Caki2 (cell line): ENCODE data around the gene F2R. TPM values are rescaled to one million over a fixed set of nuclear protein-coding genes. Genes with fewer than 3 reads are reported as not detected.
"Not testable (repeated sequence)": the region's sequence is repeated elsewhere in the genome, so short reads cannot be mapped to it uniquely, and the experiment has no call there.

Source experiments
- DNase-seq: peaks from one replicate; pipeline ENCODE4 v3.0.0-alpha.2; 2015; ENCODE audit warnings: low read depth
- in situ Hi-C: cut with HindIII; loops from 2 replicates; pipeline ENCODE4 v1.10.0; 2016; ENCODE audit warnings: low sequenced_read_pairs, low pct_unique_long_range_greater_than_20kb, mixed read lengths
- total RNA-seq: library from RNA; depleted of rRNA; stranded (reverse); fragments of >200 nt; shearing (Covaris generic); gene quantifications from 2 replicates; pipeline ENCODE4 v1.2.3, GENCODE V29; 2014; ENCODE audit warnings: low replicate concordance; rRNA removed

Gene F2R
- total RNA-seq, result 9.1 and 12.0 TPM in 2 replicates

DNA sequence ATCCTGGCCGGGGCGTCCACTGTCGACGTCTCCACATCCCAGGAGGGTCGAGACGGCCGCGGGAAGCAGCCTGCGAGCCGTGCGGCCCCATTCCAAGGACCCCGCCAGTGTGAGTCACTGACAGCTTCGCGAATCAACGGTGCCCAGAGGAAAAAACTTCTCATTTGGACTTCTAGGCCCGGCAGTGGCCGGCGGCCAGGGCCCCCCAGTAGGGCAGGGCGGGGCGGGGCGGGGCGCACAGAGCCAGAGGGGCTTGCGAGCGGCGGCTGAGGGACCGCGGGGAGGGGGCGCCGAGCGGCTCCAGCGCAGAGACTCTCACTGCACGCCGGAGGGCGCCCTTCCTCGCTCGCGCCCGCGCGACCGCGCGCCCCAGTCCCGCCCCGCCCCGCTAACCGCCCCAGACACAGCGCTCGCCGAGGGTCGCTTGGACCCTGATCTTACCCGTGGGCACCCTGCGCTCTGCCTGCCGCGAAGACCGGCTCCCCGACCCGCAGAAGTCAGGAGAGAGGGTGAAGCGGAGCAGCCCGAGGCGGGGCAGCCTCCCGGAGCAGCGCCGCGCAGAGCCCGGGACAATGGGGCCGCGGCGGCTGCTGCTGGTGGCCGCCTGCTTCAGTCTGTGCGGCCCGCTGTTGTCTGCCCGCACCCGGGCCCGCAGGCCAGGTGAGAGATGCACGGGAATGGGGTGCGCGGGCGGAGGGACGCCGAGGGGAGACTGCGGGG, at the start of gene F2R:
Gene F2R (plus strand): TSS at position 391 of the 720 bp plus-strand sequence. CDS start 182 bp downstream, at position 573.
- DNase-seq, result peak; percentile 41
- in situ Hi-C loops, result no loop called here

DNA sequence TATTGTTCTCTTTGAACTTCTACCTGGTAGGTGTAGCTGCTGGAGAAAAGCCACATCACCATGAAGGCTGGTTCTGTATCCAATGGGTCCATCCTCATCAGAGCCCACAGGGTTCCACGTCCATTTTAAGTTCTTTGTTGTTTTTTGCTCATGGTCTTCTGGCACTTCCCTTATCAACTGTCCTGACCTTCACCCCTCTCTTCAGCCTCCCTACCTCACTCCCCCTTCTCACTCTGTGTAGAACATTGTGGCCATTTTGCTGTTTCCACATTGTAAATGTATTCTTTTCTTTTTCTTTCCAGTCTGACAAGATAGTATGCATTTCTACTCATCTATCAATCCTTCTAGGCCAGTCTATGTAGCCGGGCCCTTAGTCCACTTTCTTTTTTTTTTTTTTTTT, 48.4 kb upstream of the F2R start:
- no peak for DNase-seq
- in situ Hi-C loops, result no loop called here

DNA sequence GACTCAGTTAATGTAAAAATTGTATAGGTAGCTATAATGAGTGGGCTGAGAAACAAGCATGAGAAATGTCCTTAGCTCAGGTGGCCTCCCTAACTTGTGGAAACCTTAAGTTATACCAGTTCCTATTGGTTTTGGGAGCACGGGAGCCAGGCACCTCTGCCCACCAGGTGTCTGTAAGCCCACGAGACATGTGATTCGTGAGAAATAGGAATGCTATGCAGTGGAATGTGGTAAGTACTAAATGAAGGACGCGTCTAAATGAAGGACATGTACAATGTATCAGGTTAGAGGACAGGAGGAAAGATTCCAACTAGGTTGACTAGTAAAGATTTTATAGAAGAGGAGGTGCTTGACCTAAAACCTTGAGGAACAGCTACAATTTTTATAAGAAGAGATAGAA, 46.7 kb upstream of the F2R start:
- in situ Hi-C loops, result no loop called here
- no peak for DNase-seq

DNA sequence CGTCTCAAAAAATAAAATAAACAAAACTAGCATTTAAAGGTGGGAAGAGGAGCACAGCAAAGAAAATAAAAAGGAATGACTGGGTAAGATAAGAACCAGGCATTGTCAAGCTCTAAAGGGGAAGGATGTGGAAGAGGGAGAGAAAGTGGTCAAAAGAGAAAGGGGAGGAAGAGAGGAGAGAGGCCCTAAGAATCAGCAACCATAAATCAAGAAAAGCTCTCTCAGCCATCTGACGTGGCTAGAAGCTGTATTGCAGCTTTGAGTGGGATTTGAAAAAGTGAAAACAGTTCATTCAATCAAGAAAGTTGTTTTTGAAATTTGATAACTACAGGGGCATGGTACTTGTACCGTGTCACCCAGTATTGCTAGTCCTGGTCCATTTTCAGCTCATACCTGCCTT, 45.4 kb upstream of the F2R start:
- no peak for DNase-seq
- in situ Hi-C loops, result no loop called here

DNA sequence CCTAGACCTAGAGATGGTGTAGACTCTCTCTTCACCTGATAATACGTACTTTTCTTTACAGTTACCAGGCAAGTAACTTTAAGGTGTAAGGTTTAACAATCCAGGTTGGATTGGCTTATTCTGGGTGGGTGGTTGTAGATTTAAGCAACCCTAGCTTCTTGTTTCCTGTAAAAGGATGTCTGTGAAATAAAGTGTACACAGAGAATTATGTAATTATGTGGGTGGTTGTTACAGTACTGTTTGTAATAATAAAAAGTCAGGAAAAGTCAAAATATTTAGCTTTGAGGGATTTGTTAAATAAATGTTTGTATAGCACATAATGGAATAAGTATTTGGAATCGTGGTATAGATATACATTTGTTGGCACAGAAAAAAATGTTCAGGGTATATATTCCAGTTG, 43.7 kb upstream of the F2R start:
- in situ Hi-C loops, result no loop called here
- DNase-seq, result no peak

DNA sequence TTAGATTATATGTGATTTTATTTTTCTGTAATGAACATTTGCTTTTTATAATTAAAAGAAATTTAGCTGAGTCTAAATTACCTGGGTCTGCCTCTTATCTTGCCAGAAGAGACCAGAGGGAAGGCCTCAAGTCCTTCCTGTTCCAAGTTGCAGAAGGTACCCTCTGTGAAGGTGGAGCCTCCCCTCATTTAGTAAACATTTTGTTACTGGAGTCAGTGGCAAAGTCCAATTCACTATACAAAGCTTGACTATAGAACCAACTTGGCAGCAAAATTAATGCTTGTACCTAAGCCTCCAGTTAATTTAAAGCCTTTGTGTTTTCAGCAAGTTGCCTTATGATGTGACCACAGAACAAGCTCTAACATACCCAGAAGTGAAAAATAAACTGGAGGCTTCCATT, 42.8 kb upstream of the F2R start:
- DNase-seq, result no peak
- in situ Hi-C loops, result no loop called here

DNA sequence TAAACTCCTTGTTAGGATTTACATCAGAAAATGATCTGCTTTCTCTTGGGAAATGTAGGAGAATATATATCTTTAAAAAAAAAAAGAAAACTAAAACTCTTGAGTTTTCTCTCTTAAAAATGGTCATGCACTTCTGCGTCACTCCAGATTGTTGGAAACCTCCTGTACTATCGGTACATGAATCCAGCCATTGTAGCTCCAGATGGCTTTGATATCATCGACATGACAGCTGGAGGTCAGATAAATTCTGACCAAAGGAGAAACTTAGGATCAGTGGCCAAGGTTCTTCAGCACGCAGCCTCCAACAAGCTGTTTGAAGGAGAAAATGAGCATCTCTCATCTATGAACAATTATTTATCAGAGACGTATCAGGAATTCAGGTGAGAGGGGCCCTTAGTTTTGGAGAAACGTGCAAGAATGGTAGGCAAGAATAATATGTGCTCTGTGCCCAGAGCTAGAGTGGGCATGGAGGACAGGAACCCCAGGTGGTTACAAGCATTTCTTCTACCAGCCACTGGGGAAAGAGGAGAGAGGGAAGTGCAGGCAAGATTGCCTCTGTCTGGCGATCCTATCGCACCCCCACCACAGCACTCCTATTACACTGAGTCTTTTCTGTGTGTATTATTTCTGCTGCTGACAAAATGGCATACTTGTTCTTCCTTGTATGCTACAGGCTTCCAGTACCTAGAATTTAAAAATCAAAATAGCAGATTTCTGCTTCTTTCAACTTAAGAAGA, 41.4 kb upstream of the F2R start:
- in situ Hi-C loops, result no loop called here
- DNase-seq, result no peak

DNA sequence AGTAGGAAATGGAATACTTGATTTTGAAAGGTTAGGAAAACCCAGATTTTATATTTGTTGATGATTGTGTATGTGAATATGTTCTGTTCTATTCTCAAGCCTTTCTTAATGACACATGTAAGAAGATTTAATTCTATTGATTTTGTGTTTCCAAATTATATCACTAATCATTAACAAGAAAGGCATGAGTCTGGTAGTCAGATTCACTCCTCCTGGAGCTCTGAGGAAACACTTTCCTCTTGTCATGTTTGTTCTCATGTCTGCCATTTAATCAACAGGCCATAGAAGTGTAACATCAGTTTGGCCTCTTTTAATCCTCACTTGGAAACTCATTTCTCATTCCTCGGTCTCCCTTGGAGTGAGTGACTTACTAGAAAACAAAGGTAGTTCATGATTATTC, 40.6 kb upstream of the F2R start:
- DNase-seq, result no peak
- in situ Hi-C loops, result no loop called here

DNA sequence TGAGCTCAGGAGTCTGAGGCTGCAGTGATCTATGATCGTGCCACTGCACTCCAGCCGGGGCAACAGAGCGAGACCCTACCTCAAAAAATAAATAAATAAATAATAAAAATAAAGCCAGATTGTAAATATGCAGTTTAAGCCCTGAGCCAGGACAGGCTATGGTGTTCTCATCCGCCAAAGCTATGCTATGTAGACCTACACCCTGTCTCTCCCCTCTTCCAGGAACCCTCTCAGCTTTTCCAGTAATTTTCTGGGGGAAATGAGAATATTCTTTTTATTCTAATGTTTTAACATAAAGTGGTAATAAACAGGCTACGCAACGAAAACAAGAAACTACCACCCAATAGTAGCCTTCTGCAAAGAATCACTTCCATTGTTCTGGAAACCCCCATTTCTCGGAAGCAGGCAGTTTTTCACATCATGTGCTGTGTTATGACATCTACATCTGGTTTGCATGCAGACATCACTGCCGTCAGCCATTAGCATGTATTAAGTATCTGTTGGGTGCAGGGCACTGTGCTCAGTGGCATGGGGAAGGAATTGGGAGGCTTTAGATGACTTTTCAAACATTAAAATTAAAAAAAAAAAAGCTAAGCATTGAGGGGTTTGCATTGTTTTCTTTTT, 38.0 kb upstream of the F2R start:
- in situ Hi-C loops, result no loop called here
- no peak for DNase-seq

DNA sequence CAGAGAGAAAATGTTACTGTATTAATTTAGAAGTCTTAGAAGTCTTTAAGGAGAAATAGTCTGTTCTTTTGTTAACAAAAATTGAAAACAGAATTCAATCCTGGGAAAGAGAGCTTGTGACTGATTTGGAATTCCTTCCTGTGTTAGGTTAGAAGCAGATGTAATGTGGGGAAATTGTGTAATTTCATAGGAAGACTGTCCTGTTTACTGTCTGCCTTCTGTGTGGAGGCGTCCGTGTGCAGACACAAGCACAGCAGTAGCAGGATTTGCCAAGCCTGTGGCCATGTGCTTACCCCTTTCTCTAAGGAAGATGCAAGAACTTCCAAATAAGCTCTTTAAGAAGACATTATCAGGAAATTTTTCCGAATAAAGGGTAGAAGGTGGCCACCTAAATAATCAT, 36.7 kb upstream of the F2R start:
- no peak for DNase-seq
- in situ Hi-C loops, result no loop called here

DNA sequence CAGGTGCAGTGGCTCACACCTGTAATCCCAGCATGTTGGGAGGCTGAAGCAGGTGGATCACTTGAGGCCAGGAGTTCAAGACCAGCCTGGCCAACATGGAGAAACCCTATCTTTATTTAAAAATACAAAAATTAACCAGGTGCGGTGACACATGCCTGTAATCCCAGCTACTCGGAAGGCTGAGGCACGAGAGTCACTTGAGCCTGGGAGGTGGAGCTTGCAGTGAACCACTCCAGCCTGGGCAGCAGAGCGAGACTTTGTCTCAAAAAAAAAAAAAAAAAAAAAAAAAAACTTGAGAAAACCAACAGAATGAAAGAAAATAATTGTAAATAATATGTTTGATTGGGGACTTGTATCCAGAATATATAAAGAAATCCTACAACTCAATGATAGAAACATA, 35.1 kb upstream of the F2R start:
- DNase-seq, in situ Hi-C loops: not testable (repeated sequence)

DNA sequence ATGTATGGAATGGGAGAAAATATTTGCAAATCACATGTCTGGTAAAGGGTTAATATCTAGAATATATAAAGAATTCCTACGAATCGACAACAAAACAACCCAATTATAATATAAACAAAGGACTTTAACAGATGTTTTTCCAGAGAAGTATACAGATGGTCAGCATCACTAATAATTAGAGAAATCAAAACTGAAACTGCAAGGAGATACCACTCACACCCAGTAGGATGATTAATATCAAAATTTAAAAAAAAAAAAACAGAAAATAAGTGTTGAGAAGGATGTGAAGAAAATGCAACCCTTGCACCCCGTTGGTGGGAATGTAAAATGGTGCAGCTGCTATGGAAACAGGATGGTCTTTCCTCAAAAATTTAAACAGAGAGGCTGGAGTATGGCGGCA, 34.6 kb upstream of the F2R start:
- in situ Hi-C loops, result no loop called here
- no peak for DNase-seq

DNA sequence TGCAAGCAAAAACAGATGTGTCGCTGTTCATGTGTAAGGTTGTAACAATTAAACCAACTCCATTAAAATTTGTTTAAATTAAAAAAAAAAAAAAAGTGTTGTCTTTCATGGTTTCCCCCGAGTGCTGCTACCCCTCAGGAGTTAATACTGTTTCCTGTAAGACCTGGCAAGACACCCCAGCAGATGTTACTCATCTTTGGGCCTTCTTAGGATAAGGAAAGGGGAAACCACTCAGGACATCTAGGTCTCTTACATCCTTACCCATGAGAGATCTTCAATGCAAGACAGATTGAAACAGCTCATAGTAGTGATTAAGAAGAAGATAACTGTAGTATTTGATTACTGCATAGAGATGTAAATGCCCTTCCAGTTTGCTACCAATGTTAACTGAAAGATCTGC, 33.5 kb upstream of the F2R start:
- DNase-seq, result no peak
- in situ Hi-C loops, result no loop called here

DNA sequence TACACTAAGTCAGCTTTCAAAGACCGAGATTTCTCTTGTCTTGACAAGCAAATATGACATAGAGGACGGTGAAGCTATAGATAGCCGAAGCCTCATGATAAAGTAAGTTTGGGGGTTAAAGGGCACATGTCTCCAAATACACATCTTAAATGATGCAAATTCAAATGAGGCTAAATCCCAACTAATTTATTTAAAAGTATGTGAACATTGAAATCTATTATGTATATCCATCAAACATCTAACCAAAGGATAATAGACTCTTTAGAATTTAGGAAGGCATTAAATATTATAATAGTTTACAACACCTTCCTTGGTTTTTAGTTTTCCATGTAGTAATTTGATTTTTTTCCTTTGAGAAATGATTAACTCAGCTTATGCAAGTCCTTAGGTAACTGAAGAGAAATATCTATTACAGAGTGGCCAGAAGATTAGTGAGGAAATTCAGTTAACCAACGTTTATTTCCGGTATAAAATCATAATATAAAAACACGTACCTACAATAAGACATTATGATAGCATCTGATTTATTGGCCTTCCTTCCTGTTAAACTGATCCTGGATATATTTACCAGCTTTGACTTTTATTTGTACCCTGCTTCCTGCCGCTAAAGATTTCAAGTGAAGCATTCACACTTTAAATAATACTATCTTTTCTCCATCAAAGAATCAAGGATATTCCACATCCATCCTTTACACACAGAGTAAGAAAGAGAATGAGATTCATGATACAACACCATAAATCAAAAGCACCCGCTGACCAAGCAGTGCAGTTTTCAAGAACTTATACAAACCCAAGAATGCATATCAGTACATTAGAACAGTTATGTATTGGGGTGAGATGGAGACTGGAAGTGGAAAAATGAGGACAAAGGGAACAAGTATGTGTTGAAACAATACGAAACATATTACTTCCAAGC, 31.9 kb upstream of the F2R start:
- in situ Hi-C loops, result no loop called here
- DNase-seq, result no peak

DNA sequence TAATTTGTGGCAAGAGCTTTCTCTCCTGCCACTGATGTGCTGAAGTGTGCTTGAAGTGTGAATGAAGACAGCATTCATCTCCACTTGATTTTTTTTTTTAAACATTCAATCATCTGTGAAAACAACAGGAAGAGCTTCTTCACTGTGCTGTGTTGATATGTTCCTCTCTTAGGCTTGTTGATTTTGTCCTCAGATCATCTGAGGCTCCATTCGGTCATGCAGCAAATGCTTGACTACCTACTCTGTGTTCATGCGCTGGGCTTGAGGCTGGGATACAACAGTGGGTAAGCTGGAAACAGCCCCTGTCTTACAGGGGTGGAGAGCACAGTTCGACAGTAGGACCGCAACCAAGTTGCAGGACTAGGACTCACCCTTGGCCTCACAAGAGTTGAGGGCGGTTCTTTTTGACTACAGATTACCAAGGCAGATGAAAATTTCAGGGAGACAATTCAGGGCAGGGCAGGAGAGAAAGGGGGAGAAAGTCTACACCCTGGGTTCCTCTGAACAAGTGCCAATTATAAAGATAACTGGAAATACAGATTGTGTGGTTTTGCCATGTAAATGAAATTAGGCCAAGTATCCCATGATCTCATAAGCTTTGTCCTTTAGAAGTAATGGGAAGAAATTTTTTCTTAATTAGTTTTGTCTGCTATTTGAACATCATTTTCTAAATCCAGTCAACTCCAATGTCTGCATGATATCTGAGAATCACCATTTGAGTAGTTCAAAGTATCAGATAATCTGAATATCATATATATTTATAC, 31.0 kb upstream of the F2R start:
- in situ Hi-C loops, result no loop called here
- no peak for DNase-seq

DNA sequence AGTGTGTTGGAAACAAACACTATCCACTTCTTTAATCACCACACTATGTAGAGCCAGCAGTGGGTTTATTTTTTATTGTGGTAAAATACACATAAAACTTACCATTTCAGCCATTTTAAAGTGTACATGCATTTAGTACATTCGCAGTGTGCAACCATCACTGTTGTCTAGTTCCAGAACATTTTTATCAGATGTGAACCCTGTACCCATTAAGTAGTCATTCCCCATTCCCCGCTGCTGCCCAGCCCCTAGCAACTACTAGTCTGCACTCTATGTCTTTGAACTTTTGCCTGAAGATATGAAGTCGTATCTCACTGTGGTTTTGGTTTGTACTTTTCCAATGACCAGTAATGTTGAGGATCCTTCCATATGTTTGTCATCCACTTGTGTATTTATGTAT, 30.2 kb upstream of the F2R start:
- DNase-seq, result no peak
- in situ Hi-C loops, result no loop called here

DNA sequence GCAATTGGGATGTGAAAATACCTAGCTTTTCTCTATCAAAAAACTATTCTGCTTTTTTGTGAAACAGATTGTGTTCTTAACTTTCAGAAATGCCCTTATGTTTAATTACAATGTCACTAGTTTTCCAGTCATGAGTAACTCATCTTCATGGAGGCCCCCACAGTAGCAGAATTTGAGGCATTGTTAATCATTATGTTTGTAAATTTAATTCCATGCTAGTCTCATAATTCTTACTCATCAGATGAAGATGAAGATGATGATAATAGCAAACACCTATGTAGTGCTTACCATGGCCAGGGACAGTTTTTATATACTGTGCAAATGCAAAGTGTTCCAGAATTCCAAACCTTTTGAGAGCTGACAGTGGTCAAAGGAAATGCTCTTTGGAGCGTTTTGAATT, 27.7 kb upstream of the F2R start:
- DNase-seq, result no peak
- in situ Hi-C loops, result no loop called here

DNA sequence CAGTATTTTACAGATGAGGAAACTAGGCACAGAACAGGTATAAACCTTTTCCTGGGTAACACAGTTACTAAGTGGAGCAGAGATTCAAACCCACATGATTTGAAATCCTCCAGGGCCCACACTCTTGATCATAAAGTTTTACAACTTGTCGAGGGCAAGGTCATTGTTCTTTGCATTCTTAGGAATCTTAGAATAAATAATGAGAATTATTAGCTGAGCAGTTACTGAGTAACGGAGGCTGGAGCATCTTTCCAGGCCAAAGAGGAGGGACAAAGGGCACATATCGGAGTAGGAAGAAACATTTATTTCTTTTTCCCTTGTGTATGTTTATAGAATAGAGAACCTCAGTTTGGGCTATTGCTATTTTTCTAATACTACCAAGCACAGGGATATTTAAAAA, 27.1 kb upstream of the F2R start:
- in situ Hi-C loops, result no loop called here
- DNase-seq, result peak; percentile 57
